ENCODE measurements around the gene TYMS.
A peak's percentile ranks its signal among the peaks of the same experiment; 100 is the strongest.

TYMS gene

DNA sequence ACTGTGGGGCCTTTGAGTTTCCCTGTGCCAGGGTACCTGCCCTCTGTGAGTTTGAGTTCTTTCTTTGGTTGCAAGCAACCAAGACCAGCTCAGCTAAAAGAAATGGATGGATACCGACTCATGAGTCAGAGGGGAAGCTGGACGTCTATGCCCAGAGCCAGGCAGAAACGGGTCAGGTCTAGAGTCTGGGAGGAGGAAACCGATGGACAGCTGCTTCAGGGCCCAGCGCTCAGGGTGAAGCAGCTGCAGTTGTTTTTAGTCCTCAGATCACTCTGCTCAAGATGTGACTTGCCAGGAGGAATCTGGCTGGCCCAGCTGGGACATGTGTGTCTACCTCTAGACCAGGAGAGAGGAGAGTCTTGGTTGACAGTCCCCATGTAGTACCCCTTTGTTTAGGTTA, 10.1 kb upstream of the TYMS start:
- no peak for DNase-seq (ENCODE audit: low read depth)

DNA sequence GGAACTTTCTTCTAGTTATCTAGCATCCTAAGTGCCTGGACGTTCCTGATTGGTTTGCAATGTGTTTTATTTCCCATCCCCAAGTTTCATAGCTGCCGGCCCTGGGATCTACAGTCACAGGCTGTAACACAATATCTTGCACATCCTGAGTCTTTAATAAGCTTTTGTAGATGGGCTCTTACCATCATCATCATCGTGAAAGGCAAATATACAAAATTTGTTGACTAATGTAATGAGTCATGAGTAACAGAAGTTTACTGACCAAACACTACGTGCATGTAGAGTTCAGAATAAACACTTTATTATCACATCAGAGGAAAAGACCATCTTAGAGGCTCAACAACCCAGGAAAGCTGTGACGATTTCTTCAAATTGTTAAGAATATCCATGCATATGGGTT, 8.1 kb upstream of the TYMS start:
- no peak for DNase-seq (ENCODE audit: low read depth)

DNA sequence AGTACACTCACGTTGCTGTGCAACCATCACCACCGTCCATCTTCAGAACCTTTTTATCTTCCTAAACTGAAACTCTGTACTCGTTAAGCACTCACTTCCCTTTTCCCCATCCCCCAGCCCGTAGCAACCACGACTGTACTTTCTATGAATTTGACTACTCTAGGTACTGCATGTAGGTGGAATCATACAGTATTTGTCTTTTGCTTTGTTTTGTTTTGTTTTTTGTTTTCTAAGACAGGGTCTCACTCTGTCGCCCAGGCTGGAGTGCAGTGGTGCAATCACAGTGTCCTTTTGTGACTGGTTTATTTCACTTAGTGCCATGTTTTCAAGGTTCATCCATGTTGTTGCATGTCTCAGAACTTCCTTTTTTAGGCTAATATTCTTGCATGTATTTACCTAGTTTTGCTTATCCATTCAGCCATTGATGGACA, 7.0 kb upstream of the TYMS start:
- DNase-seq (ENCODE audit: low read depth): no peak

DNA sequence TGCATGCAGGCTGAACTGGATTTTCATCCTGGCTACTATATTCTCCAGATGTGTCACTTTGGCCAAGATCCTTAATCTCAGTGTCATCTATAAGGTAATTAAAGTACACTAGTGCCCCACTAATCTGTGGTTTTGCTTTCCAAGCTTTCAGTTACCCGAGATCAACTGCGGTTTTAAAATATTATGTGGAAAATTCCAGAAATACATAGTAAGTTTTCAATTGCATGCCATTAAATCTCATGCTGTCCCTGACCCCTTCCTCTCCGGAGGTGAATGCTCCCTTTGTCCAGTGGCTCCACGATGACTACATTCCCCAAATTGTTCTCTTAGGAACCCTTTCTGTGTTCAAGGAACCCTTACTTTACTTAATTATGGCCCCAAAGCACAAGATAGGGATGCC, 5.3 kb upstream of the TYMS start:
- no peak for DNase-seq (ENCODE audit: low read depth)

DNA sequence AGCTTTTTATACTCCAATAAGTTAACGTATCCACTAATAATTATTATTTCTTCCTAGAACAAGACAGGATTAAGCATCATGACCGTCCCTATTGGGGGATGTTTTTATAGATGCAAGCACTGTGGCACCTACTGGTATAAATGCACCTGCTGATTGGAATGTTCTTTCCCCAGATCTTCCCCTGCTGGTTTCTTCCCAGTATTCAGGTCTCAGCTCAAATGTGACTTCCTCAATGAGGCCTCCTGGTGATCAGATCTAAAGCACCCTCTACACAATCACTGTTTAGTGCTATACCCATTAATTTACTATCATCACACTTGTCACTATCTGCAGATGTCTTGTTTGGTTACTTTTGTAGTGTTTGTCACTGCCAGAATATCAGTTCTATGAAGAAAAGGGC, 3.9 kb upstream of the TYMS start:
- DNase-seq (ENCODE audit: low read depth): no peak

DNA sequence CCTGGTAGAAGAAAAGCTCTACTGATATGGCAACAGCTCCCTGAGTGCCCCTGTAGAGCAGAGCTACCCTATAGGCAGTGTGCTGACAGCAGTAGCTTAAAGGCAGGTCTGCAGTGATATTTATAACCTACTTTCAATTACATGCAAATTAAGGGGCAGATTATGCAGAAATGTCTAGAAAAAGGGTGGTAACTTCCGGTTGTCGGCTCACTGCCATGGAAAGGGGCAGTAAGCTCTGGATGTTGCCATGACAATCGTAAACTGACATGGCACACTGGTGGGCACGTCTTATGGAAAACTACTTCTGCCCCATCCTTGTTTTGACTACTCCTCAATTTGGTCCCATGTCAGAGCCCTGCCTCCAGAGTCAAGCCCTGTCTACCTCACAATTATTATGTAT, 2.9 kb upstream of the TYMS start:
- DNase-seq (ENCODE audit: low read depth): no peak

DNA sequence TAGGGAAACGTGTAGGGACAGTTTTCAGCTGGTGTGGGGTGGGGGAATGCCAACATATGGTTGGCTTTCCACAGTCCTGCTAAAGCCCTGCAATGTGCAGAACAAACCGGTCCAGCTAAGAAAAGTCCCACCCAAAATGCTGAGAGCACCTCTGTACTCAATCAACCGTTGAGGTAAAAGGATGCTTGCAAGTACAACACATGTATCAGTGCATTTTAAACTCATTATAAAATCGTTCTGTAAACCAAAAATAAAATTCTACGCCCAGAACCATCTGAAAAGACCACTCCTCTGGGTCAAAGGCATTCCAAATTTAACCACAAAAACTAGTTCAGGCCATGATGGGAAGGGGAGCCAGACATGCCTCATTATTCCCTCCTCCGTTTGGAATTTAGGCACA, 2.0 kb upstream of the TYMS start:
- no peak for DNase-seq (ENCODE audit: low read depth)

DNA sequence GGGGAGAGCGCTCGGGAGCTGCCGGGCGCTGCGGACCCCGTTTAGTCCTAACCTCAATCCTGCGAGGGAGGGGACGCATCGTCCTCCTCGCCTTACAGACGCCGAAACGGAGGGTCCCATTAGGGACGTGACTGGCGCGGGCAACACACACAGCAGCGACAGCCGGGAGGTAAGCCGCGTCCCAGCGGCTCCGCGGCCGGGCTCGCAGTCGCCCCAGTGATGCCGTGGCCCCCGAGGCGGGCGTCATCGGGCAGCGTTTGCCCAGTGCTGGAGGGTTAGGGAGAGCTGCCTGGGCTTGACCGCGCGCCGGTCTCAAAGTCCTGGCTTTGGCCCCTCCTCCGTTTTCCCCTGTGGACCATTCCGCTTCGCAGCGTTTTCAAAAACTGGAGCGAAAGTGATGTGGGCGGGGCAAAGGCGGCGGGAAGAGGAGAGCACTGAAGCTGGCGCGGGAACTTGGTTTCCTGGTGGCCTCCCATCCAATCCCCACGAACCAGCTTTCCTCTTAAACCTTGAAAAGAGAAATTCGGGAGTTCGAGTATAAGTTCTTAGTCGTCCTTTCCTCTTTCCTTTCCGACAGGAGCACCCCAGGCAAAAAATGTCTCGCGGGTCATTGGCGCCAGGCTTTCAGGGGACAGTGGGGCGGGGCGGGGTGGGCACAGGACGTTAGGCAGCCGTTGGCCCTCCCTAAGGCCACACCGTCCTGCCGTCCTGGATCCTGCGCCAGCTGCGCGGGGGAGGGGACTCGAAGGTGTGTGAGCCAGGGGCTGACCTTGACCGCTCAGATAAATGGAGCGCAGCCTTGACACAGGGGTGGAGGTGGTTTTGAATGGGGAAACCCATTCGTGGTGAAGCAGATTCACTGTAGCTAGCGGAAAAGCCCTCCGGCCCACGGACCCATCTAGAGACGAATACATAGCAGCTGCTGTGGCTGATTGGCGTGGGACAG, 821 bp downstream of the TYMS start:
- peak; percentile 34 for DNase-seq (ENCODE audit: low read depth)

DNA sequence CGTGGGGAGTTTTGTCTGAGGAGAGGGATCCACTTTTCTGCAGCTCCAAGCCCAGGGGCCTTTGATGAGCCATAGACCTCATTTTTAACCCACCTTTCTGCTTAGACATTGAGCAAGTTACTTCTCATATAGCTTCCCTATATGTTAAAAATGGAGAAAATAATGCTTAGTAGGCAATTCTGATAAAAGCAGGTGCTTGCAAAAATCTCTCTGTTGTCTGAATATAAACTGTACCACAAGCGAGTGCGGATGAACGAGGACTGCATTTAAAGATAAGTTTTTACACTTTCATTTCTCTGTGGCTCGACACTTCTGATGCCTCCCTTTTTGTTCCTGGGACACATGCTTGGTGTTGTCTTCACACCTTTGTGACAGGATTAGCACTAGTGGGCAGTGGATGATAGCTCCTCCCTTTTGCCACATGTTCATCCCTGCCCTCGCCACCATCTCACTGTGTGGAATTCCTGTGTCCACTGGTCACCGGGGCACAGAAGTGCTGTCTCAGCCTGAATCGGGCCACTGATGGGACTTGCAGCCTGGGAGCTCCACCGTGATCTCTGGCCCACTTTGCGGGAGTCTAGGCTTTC, 1.6 kb downstream of the TYMS start:
- no peak for DNase-seq (ENCODE audit: low read depth)

DNA sequence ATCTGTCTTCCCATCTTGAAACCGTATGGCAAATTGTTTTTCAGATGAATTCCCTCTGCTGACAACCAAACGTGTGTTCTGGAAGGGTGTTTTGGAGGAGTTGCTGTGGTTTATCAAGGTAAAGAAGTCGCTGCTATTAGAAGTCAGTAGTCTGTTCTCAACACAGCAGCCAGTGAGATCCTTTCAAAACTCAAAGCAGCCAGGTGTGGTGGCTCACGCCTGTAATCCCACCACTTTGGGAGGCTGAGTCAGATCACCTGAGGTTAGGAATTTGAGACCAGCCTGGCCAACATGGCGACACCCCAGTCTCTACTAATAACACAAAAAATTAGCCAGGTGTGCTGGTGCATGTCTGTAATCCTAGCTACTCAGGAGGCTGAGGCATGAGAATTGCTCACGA, 2.1 kb downstream of the TYMS start:
- DNase-seq (ENCODE audit: low read depth): no peak

DNA sequence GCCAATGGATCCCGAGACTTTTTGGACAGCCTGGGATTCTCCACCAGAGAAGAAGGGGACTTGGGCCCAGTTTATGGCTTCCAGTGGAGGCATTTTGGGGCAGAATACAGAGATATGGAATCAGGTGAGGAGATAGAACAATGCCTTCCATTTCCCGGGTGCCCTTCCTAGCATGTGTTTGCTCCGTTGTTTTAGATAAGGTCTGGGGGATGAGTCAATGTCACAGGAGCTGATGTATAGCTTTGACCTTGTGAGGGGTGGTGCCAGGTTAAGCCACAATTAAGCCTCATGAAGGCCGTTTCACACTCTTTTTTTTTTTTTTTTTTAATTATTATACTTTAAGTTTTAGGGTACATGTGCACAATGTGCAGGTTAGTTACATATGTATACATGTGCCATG, 4.7 kb downstream of the TYMS start:
- DNase-seq (ENCODE audit: low read depth): no peak

DNA sequence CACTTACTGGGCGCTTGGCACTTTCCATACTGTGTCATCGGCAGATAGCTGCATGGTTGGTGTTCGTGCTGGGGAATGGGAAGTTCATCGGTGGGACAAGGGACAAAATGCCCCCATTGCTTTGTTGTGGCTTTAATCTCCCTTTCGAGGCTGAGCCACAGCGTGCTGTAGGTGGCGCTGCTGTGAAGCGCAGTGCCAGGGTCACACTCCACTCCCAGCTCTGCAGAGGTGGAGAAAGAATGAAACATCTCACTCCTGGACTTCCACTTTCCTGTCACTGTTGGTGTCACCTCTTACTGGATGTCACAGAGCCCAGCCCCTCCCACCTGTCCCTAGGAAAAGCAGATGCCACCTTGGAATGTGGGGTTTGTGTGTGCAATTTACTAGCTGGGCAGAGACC, 8.7 kb downstream of the TYMS start:
- no peak for DNase-seq (ENCODE audit: low read depth)

DNA sequence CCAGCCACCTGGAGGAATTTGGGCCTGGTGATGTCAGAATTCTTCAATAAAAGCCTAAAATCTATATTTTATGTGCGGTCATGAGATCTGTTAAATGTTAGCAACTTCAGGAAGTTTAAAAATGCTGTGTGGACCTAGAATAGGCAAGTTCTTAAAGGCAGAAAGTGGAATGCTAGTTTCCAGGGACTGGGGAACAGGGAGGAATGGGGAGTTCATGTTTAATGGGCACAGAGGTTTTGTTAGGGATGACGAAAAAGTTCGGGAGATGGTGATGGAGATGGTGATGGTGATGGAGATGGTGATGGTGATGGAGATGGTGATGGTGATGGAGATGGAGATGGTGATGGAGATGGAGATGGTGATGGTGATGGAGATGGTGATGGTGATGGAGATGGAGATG, 9.2 kb downstream of the TYMS start:
- no peak for DNase-seq (ENCODE audit: low read depth)

DNA sequence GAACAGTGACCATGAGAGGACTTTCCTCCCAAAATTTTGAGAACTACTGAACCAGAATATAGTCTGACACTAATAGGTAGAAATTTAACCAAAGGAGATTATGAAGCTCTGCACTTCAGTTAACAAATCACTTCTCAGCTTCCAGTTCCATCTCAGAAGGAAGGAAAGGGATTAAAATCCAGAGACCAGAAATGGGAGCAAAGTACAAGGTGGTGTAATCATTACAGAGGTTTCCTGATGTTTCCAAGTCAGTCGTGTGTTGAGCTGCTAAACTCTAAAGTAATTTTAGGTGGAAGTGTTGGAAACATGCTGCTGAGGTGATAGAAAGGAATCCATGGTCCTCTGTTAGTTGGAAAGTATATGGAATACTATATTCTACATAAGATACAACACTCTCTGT, 10.8 kb downstream of the TYMS start:
- DNase-seq (ENCODE audit: low read depth): no peak

DNA sequence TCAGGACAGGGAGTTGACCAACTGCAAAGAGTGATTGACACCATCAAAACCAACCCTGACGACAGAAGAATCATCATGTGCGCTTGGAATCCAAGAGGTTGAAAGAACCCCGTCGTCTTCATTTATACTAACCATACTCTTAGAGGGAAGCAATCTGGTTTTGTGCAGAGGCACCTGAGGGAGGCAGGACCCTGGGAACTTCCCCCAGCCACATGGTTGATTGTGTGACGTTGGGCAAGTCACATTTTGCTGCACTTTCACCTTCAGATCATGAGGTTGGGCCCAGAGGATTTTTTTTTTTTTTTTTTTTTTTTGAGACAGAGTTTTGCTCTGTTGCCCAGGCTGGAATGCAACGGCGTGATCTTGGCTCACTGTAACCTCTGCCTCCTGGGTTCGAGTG, 11.6 kb downstream of the TYMS start:
- no peak for DNase-seq (ENCODE audit: low read depth)

DNA sequence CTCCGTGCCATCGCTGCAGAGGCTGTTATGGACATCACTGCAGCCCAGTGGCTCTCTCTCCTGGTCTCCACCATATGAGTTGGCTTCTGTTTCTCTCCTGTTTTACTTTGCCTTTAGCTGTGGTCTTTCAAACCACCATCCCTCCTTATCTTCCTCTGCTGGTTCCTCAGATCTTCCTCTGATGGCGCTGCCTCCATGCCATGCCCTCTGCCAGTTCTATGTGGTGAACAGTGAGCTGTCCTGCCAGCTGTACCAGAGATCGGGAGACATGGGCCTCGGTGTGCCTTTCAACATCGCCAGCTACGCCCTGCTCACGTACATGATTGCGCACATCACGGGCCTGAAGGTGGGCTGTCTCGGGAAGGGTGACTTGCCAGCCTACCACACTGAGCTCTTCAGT, 13.1 kb downstream of the TYMS start:
- DNase-seq (ENCODE audit: low read depth): no peak

DNA sequence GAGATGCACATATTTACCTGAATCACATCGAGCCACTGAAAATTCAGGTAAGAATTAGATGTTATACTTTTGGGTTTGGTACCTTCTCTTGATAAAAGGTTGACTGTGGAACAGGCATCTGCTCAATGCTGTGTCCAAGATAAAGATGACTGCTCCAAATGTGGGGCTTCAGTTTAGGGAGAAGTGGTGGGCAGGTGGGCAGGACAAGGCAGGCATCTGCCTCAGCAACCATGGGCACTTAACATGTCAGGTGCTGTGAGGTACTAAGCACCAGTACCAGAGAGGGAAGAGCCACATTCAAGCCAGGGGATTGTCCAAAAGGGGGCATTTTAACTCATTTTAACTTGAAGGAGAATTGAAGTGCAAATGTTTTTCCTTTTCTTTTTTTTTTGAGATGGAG, 14.0 kb downstream of the TYMS start:
- DNase-seq (ENCODE audit: low read depth): no peak

DNA sequence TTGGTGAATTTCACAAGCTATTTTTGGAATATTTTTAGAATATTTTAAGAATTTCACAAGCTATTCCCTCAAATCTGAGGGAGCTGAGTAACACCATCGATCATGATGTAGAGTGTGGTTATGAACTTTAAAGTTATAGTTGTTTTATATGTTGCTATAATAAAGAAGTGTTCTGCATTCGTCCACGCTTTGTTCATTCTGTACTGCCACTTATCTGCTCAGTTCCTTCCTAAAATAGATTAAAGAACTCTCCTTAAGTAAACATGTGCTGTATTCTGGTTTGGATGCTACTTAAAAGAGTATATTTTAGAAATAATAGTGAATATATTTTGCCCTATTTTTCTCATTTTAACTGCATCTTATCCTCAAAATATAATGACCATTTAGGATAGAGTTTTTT, 15.9 kb downstream of the TYMS start:
- DNase-seq (ENCODE audit: low read depth): no peak

DNA sequence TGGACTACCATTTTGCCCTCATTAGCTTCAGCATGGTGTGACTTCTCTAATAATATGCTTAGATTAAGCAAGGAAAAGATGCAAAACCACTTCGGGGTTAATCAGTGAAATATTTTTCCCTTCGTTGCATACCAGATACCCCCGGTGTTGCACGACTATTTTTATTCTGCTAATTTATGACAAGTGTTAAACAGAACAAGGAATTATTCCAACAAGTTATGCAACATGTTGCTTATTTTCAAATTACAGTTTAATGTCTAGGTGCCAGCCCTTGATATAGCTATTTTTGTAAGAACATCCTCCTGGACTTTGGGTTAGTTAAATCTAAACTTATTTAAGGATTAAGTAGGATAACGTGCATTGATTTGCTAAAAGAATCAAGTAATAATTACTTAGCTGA, 16.3 kb downstream of the TYMS start:
- DNase-seq (ENCODE audit: low read depth): no peak

DNA sequence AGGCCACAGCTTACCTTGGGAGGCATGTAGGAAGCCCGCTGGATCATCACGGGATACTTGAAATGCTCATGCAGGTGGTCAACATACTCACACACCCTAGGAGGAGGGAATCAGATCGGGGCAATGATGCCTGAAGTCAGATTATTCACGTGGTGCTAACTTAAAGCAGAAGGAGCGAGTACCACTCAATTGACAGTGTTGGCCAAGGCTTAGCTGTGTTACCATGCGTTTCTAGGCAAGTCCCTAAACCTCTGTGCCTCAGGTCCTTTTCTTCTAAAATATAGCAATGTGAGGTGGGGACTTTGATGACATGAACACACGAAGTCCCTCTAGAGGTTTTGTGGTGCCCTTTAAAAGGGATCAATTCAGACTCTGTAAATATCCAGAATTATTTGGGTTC, 17.9 kb downstream of the TYMS start:
- no peak for DNase-seq (ENCODE audit: low read depth)

DNA sequence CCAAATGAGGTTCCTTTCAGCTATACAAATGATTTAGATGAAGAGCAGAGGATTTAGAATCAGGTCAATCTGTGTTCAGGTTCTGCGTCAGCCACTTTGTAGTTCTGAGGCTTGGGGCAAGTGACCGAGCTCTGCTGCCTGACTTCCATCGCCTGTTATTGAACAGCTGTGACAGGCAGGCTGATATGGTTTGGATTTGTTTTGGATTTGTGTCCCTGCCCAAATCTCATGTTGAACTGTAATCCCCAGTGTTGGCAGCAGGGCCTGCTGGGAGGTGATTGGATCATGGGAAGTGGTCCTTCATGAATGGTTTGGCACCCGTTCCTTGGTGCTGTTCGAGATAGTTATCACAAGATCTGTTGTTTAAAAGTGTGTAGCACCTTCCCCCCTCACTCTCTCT, 18.6 kb downstream of the TYMS start:
- DNase-seq (ENCODE audit: low read depth): no peak

DNA sequence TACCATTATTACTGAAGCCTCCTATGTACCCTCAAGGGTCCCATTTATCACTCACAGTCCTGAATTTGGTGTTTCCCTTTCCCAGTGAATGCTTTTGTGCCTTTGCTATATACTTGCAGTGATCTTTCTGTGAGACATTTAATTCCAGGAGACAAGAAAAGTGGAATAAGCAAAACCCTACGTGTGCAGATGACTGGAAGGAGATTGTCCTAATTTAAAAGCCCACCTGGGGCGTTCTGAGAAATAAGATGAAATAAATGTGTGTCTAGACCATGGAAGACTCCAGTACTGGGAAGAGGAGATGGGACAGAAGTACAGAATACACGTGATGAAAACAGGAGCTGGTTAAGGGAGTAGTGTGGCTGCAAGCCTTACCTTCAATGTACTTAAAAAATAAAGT, 19.3 kb downstream of the TYMS start:
- DNase-seq (ENCODE audit: low read depth): no peak

DNA sequence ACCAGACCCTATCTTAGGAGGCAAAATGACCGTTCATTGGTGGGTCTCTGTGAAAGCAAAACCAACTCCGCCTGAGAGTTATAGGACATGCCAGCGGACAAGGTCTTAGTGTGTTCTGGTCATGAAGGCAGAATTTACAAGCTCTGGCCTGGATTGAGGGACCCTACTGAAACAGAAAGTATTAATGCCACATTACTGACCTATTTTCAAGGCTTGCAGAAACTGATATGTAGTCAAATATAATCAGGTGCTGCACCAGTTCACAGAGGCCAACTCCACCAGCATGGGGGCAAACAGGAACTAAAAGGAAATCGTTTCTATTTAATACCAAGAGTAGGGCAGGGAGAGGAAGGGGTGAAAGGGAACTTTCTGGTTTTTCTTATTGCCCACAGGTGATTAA, 19.7 kb downstream of the TYMS start:
- no peak for DNase-seq (ENCODE audit: low read depth)

DNA sequence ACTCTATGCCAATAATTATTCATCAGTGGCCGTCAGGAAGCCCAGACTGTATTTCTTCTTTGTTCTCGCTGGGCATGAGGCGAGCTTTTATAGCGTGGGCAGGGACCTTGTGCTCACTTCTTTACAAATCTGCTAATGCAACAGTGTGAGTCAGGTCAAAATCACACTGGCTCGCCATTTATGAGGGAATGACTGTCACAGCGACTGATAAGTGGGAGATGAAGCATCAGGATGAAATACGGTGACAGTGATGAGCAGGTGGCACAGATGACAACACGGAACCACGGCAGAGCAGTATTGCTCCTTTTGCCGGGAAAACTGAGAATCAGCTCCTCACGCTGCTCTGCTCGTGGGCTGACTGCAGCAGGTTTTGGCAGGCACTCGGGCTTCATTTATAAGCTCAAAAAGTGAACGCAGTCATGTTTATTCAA, 20.5 kb downstream of the TYMS start:
- no peak for DNase-seq (ENCODE audit: low read depth)
